GM18526 (cell line): ENCODE results near the gene ERICH3.

Experiments used
- POLR2A ChIP-seq: IDR thresholded peaks from 3 replicates; pipeline ENCODE4 v1.6.1; 2011; ENCODE audit not compliant: insufficient read length; ENCODE audit errors: extremely low read depth

Gene ERICH3

GRCh38 chr1:74673351-74674111 is at the start of gene ERICH3:
Gene ERICH3, minus strand, starts transcription at chr1:74673792. Its CDS starts 273 bp downstream, at chr1:74673519.
- no peak for TF ChIP-seq POLR2A

GRCh38 chr1:74717626-74718025 is 44.0 kb upstream of the ERICH3 start:
- no peak for TF ChIP-seq POLR2A

GRCh38 chr1:74716822-74717221 is 43.2 kb upstream of the ERICH3 start:
- no peak for TF ChIP-seq POLR2A

- no peak for TF ChIP-seq POLR2A
These were observed 42.2 kb upstream of the ERICH3 start for GRCh38 chr1:74715806-74716205.

- TF ChIP-seq POLR2A, result no peak
These were observed 41.6 kb upstream of the ERICH3 start for GRCh38 chr1:74715236-74715502.

GRCh38 chr1:74714429-74715235 is 41.0 kb upstream of the ERICH3 start:
- TF ChIP-seq POLR2A, result no peak

- TF ChIP-seq POLR2A, result no peak
These were observed 40.3 kb upstream of the ERICH3 start for GRCh38 chr1:74713849-74714248.

- TF ChIP-seq POLR2A, result no peak
These were observed 39.3 kb upstream of the ERICH3 start for GRCh38 chr1:74712881-74713280.

GRCh38 chr1:74703386-74704182 is 30.0 kb upstream of the ERICH3 start:
- no peak for TF ChIP-seq POLR2A

GRCh38 chr1:74699331-74699730 is 25.7 kb upstream of the ERICH3 start:
- TF ChIP-seq POLR2A, result no peak

GRCh38 chr1:74697832-74698231 is 24.2 kb upstream of the ERICH3 start:
- TF ChIP-seq POLR2A, result no peak

GRCh38 chr1:74693473-74693872 is 19.9 kb upstream of the ERICH3 start:
- no peak for TF ChIP-seq POLR2A

GRCh38 chr1:74690909-74691308 is 17.3 kb upstream of the ERICH3 start:
- TF ChIP-seq POLR2A, result no peak

GRCh38 chr1:74690364-74690696 is 16.7 kb upstream of the ERICH3 start:
- TF ChIP-seq POLR2A, result no peak

GRCh38 chr1:74689621-74690363 is 16.2 kb upstream of the ERICH3 start:
- no peak for TF ChIP-seq POLR2A
